Measurements from ENCODE around the gene GGA1. TPM values are rescaled to one million over a fixed set of nuclear protein-coding genes. Genes with fewer than 3 reads are reported as not detected.

The GGA1 gene
- polyA plus RNA-seq, 1 of the 3 experiments (the other 2 are of a cell fraction): 81.1 TPM

- H3K27me3 ChIP-seq (ENCODE audit: insufficient read depth): no peaks in the 10 kb centered on the region
- peaks cover 14% of the 10 kb centered on the region for H3F3A ChIP-seq (replicated peaks; ENCODE audit: insufficient read depth)
- no peaks in the 10 kb centered on the region for H3K9me2 ChIP-seq
- no peaks in the 10 kb centered on the region for H3K9me3 ChIP-seq
- ChIA-PET POLR2A (interaction anchor here (0.6 to 2.3 kb wide), 6 partner anchors 8 to 48 kb away, joined by 3 to 16 read pairs (median 7); partner anchors contain the start of gene GGA1), CTCF (interaction anchor here (1.0 to 34.3 kb wide), 15 partner anchors 8 to 159 kb away, joined by 3 to 898 read pairs (median 7); partner anchors contain the start of genes LGALS1, NOL12 and PDXP)
- WGBS (ENCODE audit: low lambda C conversion rate): 32% methylated on average over 6 of the region's 11 CpGs
- peak overlapping the region; percentile 71; the same call in 1 of the 2 replicates for H3K4me2 ChIP-seq
- no peak overlapping the region for H3K4me3 ChIP-seq (ENCODE audit: low read depth in 2 of 2, low read length in 1 of 2)
- 0 out of 2 replicates have a peak overlapping the region, but pooled peaks have one; percentile 44 for H3K9ac ChIP-seq
- peak overlapping the region; percentile 69 to 98 for H3K27ac ChIP-seq (ENCODE audit: low read depth in 2 of 2, low read length in 1 of 2)
- H4K20me1 ChIP-seq (ENCODE audit: insufficient read depth): no peaks in the 10 kb centered on the region
- TF ChIP-seq ELF1 (IDR thresholded peaks at IDR 0.05) (no peak), JUND (IDR thresholded peaks at IDR 0.05) (no peak), YY1 (IDR thresholded peaks at IDR 0.05; ENCODE audit: low read depth) (no peak), RAD21 (IDR thresholded peaks at IDR 0.05; ENCODE audit: low read length) (no peak), MEF2A (IDR thresholded peaks at IDR 0.05; ENCODE audit: borderline replicate concordance, low read depth) (no peak), ZBTB33 (IDR thresholded peaks at IDR 0.05; ENCODE audit: borderline replicate concordance, low read depth) (no peak), RXRA (IDR thresholded peaks at IDR 0.05; ENCODE audit: borderline replicate concordance, low read depth) (no peak), USF2 (IDR thresholded peaks at IDR 0.05; ENCODE audit: borderline replicate concordance, low read depth, low read length) (no peak), FOSL2 (IDR thresholded peaks at IDR 0.05; ENCODE audit: borderline replicate concordance, low read depth) (no peak), EZH2phosphoT487 (IDR thresholded peaks at IDR 0.05; ENCODE audit: borderline replicate concordance, low read depth) (no peak), EP300 (IDR thresholded peaks at IDR 0.05; ENCODE audit: borderline replicate concordance in 1 of 2, low read depth in 1 of 2, low read length in 1 of 2) (no peak), MXI1 (IDR thresholded peaks at IDR 0.05; ENCODE audit: low read depth, low read length) (no peak), GABPA (IDR thresholded peaks at IDR 0.05; ENCODE audit: low read depth) (no peak), SIN3A (IDR thresholded peaks at IDR 0.05; ENCODE audit: borderline replicate concordance, low read depth, low read length) (no peak)
- TF ChIP-seq, protein P1, sequence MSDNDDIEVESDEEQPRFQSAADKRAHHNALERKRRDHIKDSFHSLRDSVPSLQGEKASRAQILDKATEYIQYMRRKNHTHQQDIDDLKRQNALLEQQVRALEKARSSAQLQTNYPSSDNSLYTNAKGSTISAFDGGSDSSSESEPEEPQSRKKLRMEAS (IDR thresholded peaks at IDR 0.05; ENCODE audit: low read depth): no peak
- TF ChIP-seq, protein P2, sequence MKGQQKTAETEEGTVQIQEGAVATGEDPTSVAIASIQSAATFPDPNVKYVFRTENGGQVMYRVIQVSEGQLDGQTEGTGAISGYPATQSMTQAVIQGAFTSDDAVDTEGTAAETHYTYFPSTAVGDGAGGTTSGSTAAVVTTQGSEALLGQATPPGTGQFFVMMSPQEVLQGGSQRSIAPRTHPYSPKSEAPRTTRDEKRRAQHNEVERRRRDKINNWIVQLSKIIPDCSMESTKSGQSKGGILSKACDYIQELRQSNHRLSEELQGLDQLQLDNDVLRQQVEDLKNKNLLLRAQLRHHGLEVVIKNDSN (IDR thresholded peaks at IDR 0.05; ENCODE audit: borderline replicate concordance, low read depth): no peak
- TF ChIP-seq, protein P3, sequence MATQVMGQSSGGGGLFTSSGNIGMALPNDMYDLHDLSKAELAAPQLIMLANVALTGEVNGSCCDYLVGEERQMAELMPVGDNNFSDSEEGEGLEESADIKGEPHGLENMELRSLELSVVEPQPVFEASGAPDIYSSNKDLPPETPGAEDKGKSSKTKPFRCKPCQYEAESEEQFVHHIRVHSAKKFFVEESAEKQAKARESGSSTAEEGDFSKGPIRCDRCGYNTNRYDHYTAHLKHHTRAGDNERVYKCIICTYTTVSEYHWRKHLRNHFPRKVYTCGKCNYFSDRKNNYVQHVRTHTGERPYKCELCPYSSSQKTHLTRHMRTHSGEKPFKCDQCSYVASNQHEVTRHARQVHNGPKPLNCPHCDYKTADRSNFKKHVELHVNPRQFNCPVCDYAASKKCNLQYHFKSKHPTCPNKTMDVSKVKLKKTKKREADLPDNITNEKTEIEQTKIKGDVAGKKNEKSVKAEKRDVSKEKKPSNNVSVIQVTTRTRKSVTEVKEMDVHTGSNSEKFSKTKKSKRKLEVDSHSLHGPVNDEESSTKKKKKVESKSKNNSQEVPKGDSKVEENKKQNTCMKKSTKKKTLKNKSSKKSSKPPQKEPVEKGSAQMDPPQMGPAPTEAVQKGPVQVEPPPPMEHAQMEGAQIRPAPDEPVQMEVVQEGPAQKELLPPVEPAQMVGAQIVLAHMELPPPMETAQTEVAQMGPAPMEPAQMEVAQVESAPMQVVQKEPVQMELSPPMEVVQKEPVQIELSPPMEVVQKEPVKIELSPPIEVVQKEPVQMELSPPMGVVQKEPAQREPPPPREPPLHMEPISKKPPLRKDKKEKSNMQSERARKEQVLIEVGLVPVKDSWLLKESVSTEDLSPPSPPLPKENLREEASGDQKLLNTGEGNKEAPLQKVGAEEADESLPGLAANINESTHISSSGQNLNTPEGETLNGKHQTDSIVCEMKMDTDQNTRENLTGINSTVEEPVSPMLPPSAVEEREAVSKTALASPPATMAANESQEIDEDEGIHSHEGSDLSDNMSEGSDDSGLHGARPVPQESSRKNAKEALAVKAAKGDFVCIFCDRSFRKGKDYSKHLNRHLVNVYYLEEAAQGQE (IDR thresholded peaks at IDR 0.05; ENCODE audit: low read depth, low read length): no peak
- peaks cover 0 to 19% of the 10 kb centered on the region in 2 experiments for H3K36me3 ChIP-seq (replicated peaks in 1 of 2; ENCODE audit: control insufficient read depth in 1 of 2, insufficient read depth in 2 of 2, low read length in 1 of 2)
- no peak for DNase-seq
- peak overlapping the region; percentile 45; the same call in 1 of the 2 replicates for H2AFZ ChIP-seq (ENCODE audit: low read depth)
- no peaks in the 10 kb centered on the region for H3K79me2 ChIP-seq (ENCODE audit: insufficient read depth)
- H3K4me1 ChIP-seq (ENCODE audit: control insufficient read depth in 1 of 2, insufficient read depth in 2 of 2, low read depth in 1 of 2, low read length in 1 of 2): peaks cover 23 to 49% of the 10 kb centered on the region in 2 experiments
Measured at GRCh38 chr22:37633089-37633624, 24.5 kb downstream of the GGA1 start.
